NOMO-1 (cell line): ENCODE data around the gene PAFAH2.
A peak's percentile ranks its signal among the peaks of the same experiment; 100 is the strongest.
"Not testable (repeated sequence)": the region's sequence is repeated elsewhere in the genome, so short reads cannot be mapped to it uniquely, and the experiment has no call there.

Experiments used
- DNase-seq, 2 experiments: peaks; one replicate each; lab custom pipeline; 2025; ENCODE audit not compliant: unreplicated experiment in 2 of 2; lab: John Stamatoyannopoulos, UW

The PAFAH2 gene

DNA sequence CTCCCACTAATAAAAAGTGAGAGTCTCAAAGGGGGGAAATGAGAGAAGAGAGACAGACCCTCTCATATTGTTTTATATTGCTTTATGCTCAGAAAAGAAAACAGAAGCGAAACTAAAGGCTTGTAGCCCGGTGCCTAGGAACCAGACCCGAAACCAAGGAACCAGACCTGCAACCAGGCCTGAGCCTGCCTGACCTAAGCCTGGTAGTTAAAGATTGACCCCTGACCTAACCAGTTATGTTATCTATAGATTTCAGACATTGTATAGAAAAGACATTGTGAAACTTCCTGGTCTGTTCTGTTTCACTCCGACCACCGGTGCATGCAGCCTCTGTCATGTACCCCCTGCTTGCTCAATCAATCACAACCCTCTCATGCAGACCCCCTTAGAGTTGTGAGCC lies 54.4 kb downstream of the PAFAH2 start:
- DNase-seq, result not testable (repeated sequence)

DNA sequence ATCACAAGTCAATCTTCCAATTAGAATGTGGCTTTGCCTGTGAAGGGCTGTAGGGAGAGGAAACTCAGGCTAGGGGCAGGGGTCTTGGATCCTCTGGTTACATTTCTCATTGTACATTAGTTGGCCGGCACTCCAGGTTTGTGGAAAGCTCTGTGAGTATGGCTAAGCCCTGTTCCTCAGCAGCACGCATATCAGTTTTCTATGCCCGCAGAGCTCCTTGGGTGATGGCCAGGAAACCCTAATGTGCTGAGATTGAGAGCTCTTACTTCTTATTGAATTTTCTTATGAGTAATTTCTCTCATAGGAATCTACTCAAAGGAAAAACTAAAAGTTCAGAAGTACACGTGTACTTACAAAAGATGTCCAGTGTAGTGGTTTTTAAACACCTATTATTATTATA lies 60.9 kb downstream of the PAFAH2 start:
- no peak for DNase-seq

DNA sequence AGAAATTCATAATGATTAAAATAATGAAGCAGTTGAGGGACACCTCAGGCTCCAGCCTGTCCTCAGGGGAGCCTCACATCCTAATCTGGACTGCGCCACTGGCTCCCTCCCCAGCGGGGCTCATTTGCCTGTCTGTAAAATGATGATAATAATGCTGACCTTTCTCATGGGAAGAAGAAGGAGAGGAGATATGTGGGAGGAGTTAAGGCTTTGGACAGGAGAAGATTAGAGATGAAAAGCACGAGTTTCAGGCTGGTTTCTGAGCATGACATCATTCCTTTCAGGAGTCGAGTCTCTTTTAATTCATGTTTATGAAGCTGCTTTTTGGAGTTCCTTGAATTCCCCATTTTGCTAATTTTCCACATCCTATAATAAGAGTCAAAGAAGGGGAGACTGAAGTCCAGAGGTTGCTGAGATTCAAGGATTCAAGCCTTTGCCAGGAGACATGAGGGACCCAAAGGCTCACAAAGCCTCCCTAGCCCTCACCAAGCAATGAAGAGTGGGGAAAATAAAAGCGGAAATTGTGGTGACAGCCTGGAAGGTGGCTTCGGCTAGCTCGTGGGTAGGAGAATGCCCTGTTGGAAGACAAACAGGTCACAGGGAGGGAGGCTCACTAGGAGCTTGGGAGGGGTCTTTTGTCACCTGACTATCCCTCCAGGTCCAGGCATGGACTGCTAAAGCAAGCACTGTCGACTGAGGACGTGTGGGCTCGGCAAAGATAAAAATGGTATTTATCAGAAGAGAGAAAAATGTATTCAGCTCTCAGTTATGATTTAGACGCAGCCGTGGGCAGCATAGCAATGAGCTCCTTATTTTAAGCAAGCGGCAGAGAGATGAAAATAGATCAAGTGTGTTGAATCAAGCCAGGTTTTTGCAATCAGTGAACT lies 64.1 kb downstream of the PAFAH2 start:
- peak; percentile 20 to 52 for DNase-seq

DNA sequence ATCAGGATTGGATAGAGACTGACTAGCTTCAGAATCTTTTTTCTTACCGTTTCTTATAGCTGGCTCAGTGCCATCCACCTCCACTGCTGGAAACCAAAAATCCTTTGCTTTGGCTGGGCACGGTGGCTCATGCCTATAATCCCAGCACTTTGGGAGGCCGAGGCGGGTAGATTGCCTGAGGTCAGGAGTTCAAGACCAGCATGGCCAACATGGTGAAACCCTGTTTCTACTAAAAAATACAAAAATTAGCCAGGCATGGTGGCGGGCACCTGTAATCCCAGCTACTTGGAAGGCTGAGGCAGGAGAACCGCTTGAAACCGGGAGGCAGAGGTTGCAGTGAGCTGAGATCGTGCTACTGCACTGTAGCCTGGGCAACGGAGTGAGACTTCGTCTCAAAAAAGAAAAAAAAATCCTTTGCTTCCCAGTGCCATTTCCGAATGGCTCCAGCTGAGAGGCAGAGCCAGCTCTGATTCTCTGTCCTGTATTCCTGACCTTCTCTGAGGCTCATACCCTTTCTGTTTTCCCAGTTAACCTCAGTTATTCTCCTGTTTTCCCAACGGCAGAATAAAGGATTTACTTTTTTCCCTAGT lies 65.0 kb downstream of the PAFAH2 start:
- DNase-seq, result not testable (repeated sequence)

DNA sequence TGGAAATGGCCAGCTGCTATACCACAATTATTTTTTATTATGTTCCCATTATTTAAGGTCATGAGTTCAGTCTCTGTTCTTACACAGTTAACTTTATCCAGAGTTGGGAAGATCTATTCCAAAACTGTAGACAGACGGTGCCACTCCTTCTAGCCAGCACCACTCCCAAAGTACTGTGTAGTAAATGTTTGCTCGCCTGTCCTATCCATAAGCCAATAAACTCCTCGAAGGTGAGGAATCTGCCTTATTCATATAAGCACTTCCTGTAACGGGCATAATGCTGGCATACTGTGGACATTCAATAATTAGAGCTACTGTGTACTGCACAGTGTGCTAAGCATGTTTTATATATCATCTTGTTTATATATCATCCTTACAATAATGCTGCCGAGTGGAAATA lies 65.5 kb downstream of the PAFAH2 start:
- DNase-seq, result no peak

DNA sequence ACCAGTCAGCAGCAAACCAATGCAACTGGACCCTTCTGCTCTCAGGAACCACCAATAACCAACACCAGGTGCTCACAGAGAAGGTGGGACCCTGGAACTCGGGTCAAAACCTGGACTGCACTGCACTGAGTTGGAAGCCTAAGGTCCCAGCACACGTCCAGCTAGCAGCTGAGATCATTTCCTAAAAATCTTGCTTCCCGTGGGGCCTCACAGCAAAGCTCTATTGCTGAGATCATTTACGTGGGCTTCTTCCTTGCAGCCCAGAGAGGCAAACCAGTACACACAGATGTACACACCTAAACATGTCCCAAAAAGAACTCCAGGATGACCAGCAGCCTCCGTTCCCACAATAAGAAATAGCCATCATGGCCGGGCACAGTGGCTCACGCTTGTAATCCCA lies 68.8 kb downstream of the PAFAH2 start:
- no peak for DNase-seq

DNA sequence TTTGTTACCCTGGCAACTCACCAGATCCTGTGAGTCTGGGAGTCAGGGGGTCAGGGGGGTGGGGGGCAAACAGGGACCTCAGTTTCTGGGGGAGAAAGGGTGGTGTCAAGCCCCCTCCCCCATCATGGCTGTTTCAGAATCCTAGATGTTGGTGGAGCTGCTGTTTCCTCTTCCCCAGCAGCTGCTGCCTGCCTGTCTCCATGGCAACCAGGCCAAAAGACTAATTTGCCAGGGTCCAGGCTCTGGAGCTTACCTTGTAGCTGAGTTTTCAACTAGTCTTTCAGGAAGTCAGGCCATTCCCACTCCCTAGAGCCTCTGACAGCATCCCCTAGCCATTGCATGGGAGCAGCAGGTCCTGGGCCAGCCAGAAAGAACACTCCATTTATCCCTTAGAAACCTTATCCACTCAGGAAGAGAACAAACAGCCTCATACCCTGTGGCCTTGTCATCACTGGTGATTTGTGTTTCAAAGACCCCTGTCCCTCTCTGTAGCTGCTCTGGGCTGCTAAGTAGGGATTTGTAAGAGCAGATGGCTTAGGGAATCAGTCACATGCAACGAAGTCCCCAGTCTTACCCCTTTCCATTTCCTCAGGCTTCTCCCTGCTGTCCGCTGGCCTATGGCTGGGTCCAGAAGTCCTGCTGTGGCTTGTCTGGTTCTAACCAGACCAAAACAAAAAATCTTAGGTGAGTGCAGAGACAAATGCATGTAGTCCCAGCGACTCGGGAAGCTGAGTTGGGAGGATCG lies 70.2 kb downstream of the PAFAH2 start:
- no peak for DNase-seq

DNA sequence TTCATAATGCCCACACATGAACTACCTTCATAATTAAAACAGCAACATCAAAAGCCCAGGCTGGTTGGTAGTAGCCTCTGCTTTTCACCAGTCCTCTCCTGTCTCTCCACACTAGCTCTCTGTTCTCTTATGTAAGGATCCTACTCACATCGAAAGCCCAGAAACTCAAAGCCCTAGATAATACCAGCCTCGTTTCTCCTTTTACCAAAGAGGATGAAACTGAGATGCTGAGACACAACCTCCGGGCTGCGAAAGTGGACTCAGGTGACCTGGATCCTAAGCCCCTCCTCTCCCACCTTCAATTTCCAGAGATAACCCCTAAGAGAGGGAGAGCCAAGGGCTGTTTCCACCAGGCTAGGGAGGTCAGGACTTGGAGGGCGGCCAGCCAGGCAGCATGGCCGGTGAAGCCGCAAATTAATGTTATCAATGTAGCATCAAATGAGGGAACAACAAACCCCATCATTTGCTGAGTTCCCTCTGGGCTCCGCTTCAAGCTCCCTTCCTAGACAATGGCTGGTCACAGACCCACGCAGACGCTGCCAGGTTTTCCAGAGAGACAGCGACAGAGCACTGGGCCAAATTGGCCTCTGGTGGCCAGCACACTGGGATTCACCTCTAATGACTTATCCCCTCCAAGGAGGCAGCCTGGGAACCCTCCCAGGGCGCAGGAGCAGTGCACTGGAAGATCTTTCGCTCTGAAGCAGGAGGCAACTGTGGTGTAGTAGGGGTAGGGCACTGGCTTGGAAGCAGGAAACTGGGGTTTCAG lies 70.9 kb downstream of the PAFAH2 start:
- DNase-seq, result no peak

DNA sequence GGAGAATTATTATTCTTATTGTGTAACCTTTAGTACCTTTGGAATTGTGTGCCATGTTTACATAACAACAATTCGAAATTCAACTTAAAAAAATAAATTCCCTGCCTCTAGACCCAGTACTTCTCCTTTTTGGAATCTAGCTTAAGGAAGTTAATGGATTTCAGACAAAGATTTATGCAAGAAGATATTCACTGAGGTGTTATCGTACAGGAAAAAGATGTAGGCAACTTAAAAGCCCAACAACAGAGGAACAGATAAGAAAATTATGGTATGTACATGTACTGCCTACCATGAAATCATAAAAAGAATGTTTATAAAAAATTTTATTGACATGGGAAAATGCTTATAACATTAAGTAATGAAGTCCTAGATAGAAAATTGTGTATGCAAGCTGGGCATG lies 73.4 kb downstream of the PAFAH2 start:
- DNase-seq, result peak in 1 of 2 experiments; percentile 9

DNA sequence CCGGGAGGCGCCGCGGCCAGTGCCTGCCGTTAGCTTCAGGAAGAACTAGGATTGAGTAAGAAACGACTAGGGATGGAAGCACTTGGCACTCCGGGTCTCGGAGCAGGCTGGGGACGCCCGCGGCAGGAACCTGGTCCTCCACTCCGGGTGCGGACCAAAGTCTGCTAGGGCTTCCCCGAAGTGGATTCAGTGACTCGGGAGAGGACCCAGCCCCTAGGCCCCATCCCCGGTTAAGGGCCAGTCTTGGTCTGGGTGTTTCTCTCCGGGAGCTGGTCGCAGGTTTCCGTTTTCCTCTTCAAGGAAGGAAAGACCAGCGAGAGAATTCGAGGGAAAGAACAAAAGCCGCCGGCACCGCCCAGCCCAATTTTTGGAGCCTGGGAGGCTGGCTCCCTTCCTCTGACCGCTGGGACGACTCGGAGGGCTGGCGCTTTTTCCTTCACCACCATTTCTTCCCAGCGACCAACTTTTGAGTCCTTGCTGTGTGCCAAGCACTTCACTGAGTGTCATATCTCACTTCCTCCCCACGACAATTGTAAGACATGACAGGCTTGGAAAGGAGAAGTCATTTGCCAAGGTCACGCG lies 74.8 kb downstream of the PAFAH2 start:
- DNase-seq, result peak; percentile 53 to 54

DNA sequence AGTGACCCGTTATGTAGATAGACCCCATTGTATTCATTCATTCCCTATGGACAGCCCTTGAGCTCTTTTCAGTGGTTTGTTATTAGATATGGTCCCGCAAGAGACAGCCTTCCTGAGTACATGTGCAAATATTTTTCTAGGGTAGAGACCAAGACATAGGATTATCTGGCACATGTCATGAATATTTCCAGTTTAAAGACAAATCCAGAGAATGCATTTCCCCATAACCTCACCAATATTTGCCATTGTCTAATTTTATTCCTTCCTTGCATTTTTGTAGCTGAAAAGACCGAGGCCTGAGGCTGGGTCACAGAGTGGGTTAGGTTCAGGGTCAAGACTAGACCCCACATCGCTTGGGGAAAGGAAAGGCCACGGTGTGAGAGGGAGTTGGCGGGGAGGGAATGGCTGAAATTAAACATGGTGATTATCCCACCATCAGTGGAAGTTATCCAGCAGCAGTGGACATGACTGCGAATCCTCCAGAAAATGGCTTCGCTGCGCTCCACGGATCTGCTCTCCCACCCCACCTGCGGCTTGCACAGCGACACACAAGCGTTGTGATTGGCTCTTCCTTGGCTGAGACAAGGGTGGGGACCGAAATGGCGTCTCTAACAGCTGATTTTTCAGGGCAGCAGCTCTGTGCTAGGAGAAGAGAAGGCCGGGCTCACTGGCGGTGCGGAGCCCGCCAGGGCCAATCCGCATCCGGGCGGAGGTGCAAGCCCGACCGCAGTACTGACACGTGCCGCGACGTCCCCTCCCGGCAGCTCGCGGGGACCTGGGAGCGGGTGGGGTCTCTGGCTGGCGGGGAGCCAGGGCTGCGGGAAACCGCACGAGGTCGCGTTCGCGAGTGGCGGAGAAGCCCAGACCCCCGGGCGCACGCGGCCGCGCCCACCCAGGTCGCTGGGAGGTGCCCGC lies 75.5 kb downstream of the PAFAH2 start:
- peak; percentile 48 to 76 for DNase-seq

DNA sequence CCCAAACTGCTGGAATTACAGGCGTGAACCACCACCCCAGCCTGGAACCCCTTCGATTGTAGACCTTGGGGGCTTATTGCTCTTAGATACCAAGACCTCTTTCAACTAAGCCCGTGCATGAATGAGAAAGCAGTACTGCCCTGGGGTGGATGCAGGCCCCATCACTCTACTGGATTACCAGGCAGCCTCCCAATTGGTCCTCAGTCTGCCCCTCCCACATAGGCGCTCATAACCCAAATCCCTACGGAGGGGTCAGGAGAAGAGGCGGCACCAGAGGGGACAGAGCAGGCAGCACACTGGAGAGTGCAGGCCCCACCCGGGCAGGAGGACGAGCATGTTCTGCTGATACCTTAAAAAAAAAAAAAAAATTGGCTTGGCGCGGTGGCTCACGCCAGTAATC lies 79.2 kb downstream of the PAFAH2 start:
- no peak for DNase-seq

DNA sequence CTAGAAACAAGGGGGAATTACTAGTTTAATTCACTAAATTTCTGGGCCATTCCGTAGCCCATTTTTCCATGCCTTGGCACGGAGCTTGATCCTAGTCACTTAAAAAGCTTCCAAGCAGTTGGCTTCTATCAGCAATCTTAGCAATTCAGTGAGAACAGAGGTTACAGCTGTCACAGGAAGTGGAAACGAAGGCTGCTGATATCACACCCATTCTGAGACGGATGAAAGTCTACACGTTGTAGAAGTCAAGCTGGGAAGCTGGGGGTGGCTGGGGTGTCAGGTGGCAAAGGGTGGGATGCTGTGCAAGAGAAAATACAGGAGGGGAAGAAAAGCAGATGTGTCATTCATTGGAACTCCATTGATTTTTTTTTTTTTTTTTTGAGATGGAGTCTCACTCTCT lies 79.9 kb downstream of the PAFAH2 start:
- DNase-seq, result no peak

DNA sequence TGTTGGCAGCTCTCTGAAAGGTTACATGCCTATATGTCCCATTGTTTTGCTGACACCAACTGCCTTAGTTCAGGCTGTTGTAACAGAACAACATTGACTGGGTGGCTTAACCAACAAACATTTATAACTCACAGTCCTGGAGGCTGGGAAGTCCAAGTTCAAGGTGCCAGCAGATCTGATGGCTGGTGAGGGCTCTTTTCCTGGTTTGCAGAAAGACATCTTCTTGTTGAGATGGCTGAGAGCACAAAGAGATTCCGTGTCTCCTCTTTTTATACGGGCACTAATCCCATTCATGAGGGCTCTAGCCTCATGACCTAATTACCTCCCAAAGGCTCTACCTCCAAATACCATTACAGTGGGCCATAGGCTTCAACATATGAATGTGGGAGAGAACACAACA lies 81.4 kb downstream of the PAFAH2 start:
- DNase-seq, result no peak

DNA sequence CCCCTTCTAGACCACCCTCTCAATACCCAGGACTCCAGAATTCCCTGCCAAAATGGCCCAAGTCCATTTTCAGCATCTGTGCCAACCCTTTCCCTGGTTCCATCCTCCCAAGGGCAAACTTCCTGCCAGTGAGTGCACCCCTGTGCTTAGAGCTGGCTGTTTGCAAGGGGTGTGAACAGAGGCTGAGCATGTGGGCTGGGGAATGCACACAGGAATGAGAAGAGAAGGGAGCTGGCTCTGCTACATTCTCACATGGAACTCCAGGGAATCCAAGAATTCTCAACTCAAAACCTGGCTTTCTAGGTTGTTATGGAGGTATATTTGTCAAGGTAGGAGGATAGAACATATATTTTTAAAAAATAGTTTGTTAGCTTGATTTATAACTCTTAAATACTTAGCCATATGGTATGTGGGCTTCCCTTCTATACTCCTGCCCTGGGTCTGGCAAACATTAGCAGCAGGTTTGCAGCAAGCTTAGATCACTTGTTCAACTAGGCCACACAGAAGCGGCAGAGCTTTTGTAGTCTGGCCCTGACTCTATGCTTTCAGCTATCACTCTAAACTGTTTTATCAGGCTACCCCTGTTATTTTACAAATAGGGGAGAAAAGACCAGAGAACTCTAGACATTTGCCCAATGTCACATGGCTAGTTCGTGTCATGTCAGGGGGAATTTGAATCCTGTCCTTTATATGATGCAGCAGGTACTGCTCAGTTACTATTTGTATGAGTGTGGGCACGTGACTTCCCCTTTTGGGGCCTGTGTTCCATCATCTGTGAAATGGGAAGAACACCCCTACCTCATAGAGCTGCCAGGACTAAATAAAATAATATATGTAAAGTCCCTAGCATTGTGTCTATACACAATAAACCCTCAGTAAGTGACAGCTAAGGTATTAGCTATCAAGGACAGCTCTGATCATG lies 83.5 kb downstream of the PAFAH2 start:
- no peak for DNase-seq

DNA sequence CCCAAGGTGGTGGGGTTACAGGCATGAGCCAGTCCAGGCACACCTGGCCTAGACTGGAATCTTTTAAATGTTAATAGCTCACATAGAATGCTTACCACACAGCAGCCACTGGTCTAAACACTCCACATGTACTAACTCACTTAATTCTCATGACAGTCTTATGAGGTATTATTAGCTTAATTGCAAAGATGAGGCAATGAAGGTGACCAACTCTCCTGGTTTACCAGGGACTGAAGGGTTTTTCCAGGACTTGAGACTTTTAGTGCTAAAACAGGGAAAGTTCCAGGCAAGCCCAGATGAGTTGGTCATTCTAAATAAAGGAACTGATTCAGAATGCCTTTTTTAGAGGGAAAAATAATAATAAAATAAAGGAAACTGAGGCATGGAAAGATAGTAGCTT lies 84.7 kb downstream of the PAFAH2 start:
- DNase-seq, result no peak

DNA sequence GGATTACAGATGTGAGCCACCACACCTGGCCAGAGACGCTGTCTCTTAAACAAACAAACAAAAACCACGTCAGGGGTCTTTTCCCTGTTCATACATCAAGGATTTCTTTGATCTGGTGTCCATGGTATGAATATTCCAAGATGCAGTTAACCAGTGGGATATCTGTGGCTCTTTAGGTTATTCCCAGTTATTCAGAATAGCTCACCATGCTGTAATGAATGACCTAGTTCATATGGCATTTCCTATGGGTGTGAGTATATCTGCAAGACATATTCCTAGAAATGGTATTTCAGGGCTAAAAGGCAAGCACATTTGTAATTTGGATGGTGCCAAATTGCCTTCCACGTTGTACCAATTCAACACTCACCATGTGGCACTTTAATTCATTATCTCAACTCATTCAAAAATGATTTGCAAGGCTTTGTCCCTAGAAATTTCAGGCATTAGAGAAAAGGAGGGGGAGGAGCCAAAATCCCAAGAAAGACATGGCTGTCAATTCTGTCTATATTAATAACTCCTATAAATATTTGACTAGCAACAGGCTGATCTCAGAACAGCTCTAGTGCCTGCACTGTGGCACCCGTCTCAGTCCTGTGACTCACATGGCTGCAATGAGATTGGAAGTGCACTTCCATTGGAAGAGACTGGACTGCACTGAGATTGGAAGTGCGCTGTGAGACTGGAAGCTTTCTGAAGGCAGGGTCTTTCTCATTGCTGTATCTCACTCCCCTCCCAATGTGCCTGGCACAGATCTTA lies 85.6 kb downstream of the PAFAH2 start:
- no peak for DNase-seq

DNA sequence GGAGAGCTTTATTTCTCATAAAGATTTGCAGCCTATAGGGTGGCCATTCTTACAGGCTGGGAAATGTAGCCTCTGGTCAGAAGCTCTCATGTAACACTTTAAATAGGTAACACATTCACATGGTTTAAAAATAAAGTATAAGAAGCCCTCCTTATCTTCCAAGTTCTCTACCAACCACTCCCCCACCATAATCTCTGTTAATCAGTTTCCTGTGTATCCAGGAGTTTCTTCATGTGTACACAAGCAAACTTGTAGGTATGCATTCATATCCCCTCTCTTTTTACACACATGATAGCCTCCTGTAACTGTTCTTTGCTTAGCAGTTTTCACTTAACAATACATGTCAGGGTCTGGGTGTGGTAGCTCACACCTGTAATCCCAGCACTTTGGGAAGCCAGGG lies 86.7 kb downstream of the PAFAH2 start:
- DNase-seq, result no peak
